Spleen (tissue), 11 donors: ENCODE measurements around the gene AMPD1. TPM values are rescaled to one million over a fixed set of nuclear protein-coding genes. Genes with fewer than 3 reads are reported as not detected.
A peak's percentile ranks its signal among the peaks of the same experiment; 100 is the strongest.

Source experiments
- DNase-seq: peaks from one replicate; pipeline ENCODE4 v3.0.0-alpha.2; 2020
- H3K27ac ChIP-seq, 8 donors: fragments of 200-600 bp; sonication (generic) in 7 of 8; 1 replicate in 4 of 8; 2 replicates in 4 of 8; pipeline versions ENCODE4 v1.5.0 to v1.8.0; 2016 to 2021; ENCODE audit warnings: inconsistent platforms in 4 of 8, mild to moderate bottlenecking in 4 of 8, moderate library complexity in 1 of 8
- H3K27me3 ChIP-seq, 7 donors: fragments of 200-600 bp; sonication (generic) in 6 of 7; replicated peaks in 1 of 7; 1 replicate in 4 of 7; 2 replicates in 3 of 7; pipeline versions ENCODE4 v1.5.0 to v1.8.0; 2016 to 2021; ENCODE audit warnings: inconsistent platforms in 3 of 7, mild to moderate bottlenecking in 1 of 7
- H3K36me3 ChIP-seq, 6 donors: fragments of 200-600 bp; sonication (generic) in 5 of 6; 1 replicate in 4 of 6; 2 replicates in 2 of 6; pipeline versions ENCODE4 v1.5.0 to v1.8.0; 2016 to 2021; ENCODE audit warnings: inconsistent platforms in 2 of 6
- H3K4me1 ChIP-seq, 6 donors: fragments of 200-600 bp; sonication (generic) in 5 of 6; 1 replicate in 3 of 6; 2 replicates in 3 of 6; pipeline versions ENCODE4 v1.5.0 to v1.8.0; 2016 to 2021; ENCODE audit warnings: inconsistent platforms in 3 of 6
- H3K4me3 ChIP-seq, 8 donors: fragments of 200-600 bp; sonication (generic) in 7 of 8; 1 replicate in 4 of 8; 2 replicates in 4 of 8; pipeline versions ENCODE4 v1.5.0 to v1.8.0; 2016 to 2021; ENCODE audit warnings: inconsistent platforms in 4 of 8, mild to moderate bottlenecking in 4 of 8, moderate library complexity in 2 of 8
- H3K9me3 ChIP-seq, 8 donors: fragments of 200-600 bp; sonication (generic) in 7 of 8; 1 replicate in 4 of 8; 2 replicates in 4 of 8; pipeline versions ENCODE4 v1.5.0 to v1.8.0; 2016 to 2021; ENCODE audit warnings: inconsistent platforms in 4 of 8
- POLR2A ChIP-seq, 3 donors: fragments of 450-650 bp; IDR thresholded peaks; one replicate each; pipeline ENCODE4 v1.5.1; 2017; ENCODE audit warnings: antibody characterized with exemption in 3 of 3, mild to moderate bottlenecking in 1 of 3
- POLR2AphosphoS5 ChIP-seq, 3 donors: sonication (generic); formaldehyde crosslinking; IDR thresholded peaks; one replicate each; pipeline ENCODE4 v1.5.1; 2017; ENCODE audit warnings: antibody characterized with exemption in 3 of 3
- WGBS, 5 donors: extraction: QIAGEN DNeasy Blood & Tissue Kit in 3 of 5; methylation state at CpG; one replicate each; pipeline versions ENCODE4 v1.1.5 to v1.1.7; 2013 to 2018; 5-methylcytosine and 5-hydroxymethylcytosine counted together
- intact Hi-C: fragments of 100-400 bp; cut with DNase I; formaldehyde crosslinking; loops from one replicate; pipeline ENCODE4 v1.15.0; 2023; ENCODE audit warnings: low total_unique reads
- polyA plus RNA-seq, 3 donors: library from polyadenylated mRNA; stranded (reverse); fragments of 200-250 nt; gene quantifications; one replicate each; pipeline ENCODE4 v1.2.1, GENCODE V29; 2013
- total RNA-seq, 7 donors: library from RNA; depleted of rRNA in 3 of 7; stranded (reverse); fragments of >200 nt in 3 of 7; fragmentation: NEBNext Ultra II Directional in 4 of 7; extraction: Animal tissue kit (Norgen Biotek cat#: 25700) in 4 of 7; gene quantifications; one replicate each; pipeline versions ENCODE4 v1.1.0 to v1.2.1, GENCODE V29; 2016 to 2021
- TF ChIP-seq, protein P1 (sequence below), 11 experiments: fragments of 200-600 bp in 7 of 11; fragments of 450-650 bp in 4 of 11; sonication (generic) in 4 of 11; IDR thresholded peaks in 8 of 11; conservative IDR thresholded peaks in 3 of 11; 1 replicate in 7 of 11; 2 replicates in 4 of 11; pipeline versions ENCODE4 v1.4.0 to v1.8.0; 2016 to 2021; ENCODE audit warnings: antibody characterized with exemption in 11 of 11, inconsistent platforms in 4 of 11, mild to moderate bottlenecking in 1 of 11
- donor health status: healthy with polysubstance abuse.
- donor health status: DM: no; HTN: no; CAD: no; lungs with moderate emphysema.
- donor health status: DM: no; HTN: no; CAD: no.
- donor health status: Bipolar disorder and iron deficiency.
- donor health status: healthy.
- donor health status: DM: no; HTN: no; CAD: no.
- donor health status: DM: yes; HTN: yes; CAD: no.

Gene AMPD1
- total and polyA plus RNA-seq, 10 donors: 0.09 to 3.1 (median 1.2) TPM

- intact Hi-C loops: loop anchor here (5.0 to 10.0 kb wide), 2 partner anchors 38 to 135 kb away; partner anchors contain the start of genes BCAS2 and CSDE1
- no peak overlapping the region for H3K4me3 ChIP-seq
Measured at GRCh38 chr1:114719424-114719787, 24.1 kb upstream of the AMPD1 start.

GRCh38 chr1:114718661-114719423 lies 23.5 kb upstream of the AMPD1 start:
- intact Hi-C loops: loop anchor here (5.0 to 10.0 kb wide), 2 partner anchors 38 to 134 kb away; partner anchors contain the start of genes BCAS2 and CSDE1

More at GRCh38 chr1:114719424-114719787, 24.1 kb upstream of the AMPD1 start:
- Histone ChIP-seq H3K27me3 (no peaks in the 10 kb centered on the region), H3K9me3 (no peaks in the 10 kb centered on the region), H3K27ac (no peak overlapping the region), H3K36me3 (peaks cover 0 to 84% (median 70%) of the 10 kb centered on the region in 6 donors), H3K4me1 (peaks cover 16 to 32% (median 26%) of the 10 kb centered on the region in 6 donors)
- no peak for DNase-seq
- 83 to 89% (median 85%) methylated on average over 3 of the region's 3 CpGs for WGBS, 5 donors
- TF ChIP-seq, protein P1, sequence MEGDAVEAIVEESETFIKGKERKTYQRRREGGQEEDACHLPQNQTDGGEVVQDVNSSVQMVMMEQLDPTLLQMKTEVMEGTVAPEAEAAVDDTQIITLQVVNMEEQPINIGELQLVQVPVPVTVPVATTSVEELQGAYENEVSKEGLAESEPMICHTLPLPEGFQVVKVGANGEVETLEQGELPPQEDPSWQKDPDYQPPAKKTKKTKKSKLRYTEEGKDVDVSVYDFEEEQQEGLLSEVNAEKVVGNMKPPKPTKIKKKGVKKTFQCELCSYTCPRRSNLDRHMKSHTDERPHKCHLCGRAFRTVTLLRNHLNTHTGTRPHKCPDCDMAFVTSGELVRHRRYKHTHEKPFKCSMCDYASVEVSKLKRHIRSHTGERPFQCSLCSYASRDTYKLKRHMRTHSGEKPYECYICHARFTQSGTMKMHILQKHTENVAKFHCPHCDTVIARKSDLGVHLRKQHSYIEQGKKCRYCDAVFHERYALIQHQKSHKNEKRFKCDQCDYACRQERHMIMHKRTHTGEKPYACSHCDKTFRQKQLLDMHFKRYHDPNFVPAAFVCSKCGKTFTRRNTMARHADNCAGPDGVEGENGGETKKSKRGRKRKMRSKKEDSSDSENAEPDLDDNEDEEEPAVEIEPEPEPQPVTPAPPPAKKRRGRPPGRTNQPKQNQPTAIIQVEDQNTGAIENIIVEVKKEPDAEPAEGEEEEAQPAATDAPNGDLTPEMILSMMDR (IDR thresholded peaks at IDR 0.05 in 8 of 11, conservative IDR thresholded peaks at IDR 0.05 in 3 of 11): no peak
- TF ChIP-seq POLR2AphosphoS5 (IDR thresholded peaks at IDR 0.05) (no peak), POLR2A (IDR thresholded peaks at IDR 0.05) (no peak)

GRCh38 chr1:114716304-114717170 lies 21.2 kb upstream of the AMPD1 start, which contains the start of gene NRAS:
Gene NRAS, minus strand, starts transcription at chr1:114716771. Its CDS starts 611 bp downstream, at chr1:114716160.
- peak within 1 kb of the TSS; percentile 73 to 88 (median 78) for H3K4me3 ChIP-seq
- peaks cover 0 to 84% (median 58%) of the 10 kb centered on the region in 6 donors for H3K36me3 ChIP-seq
- DNase-seq: peak; percentile 98
- peaks cover 17 to 57% (median 35%) of the 10 kb centered on the region in 6 donors for H3K4me1 ChIP-seq
- WGBS, 5 donors: 0 to 1% (median 1%) methylated on average over 38 of the region's 38 CpGs
- intact Hi-C loops: loop anchor here (5.0 to 10.0 kb wide), 2 partner anchors 41 to 132 kb away; partner anchors contain the start of genes BCAS2 and CSDE1
- peak in 1 of 3 donors; percentile 21 for TF ChIP-seq POLR2A (IDR thresholded peaks at IDR 0.05)
- TF ChIP-seq, protein P1 (IDR thresholded peaks at IDR 0.05 in 8 of 11, conservative IDR thresholded peaks at IDR 0.05 in 3 of 11): peak in 1 of 11 experiments; percentile 15
- TF ChIP-seq POLR2AphosphoS5 (IDR thresholded peaks at IDR 0.05): peak; percentile 93 to 97 (median 94)
- no peaks in the 10 kb centered on the region for H3K9me3 ChIP-seq
- peak within 1 kb of the TSS; percentile 89 to 95 (median 92) for H3K27ac ChIP-seq
- no peaks in the 10 kb centered on the region for H3K27me3 ChIP-seq

More at GRCh38 chr1:114718661-114719423, 23.5 kb upstream of the AMPD1 start:
- H3K9me3 ChIP-seq: no peaks in the 10 kb centered on the region
- H3K27me3 ChIP-seq: no peaks in the 10 kb centered on the region
- 88 to 91% (median 90%) methylated on average over 11 of the region's 11 CpGs for WGBS, 5 donors
- no peak for DNase-seq
- no peak overlapping the region for H3K27ac ChIP-seq
- no peak for TF ChIP-seq POLR2A (IDR thresholded peaks at IDR 0.05)
- no peak for TF ChIP-seq POLR2AphosphoS5 (IDR thresholded peaks at IDR 0.05)
- TF ChIP-seq, protein P1 (IDR thresholded peaks at IDR 0.05 in 8 of 11, conservative IDR thresholded peaks at IDR 0.05 in 3 of 11): no peak
- H3K4me1 ChIP-seq: peaks cover 17 to 37% (median 29%) of the 10 kb centered on the region in 6 donors
- no peak overlapping the region for H3K4me3 ChIP-seq
- H3K36me3 ChIP-seq: peaks cover 0 to 84% (median 65%) of the 10 kb centered on the region in 6 donors
